Amniotic stem cell (primary cell): Measurements from ENCODE around the gene PGP.
"Not testable (repeated sequence)": the region's sequence is repeated elsewhere in the genome, so short reads cannot be mapped to it uniquely, and the experiment has no call there.

Source experiments
- DNase-seq: peaks from one replicate; lab custom pipeline; 2025; lab: John Stamatoyannopoulos, UW

PGP gene

DNA sequence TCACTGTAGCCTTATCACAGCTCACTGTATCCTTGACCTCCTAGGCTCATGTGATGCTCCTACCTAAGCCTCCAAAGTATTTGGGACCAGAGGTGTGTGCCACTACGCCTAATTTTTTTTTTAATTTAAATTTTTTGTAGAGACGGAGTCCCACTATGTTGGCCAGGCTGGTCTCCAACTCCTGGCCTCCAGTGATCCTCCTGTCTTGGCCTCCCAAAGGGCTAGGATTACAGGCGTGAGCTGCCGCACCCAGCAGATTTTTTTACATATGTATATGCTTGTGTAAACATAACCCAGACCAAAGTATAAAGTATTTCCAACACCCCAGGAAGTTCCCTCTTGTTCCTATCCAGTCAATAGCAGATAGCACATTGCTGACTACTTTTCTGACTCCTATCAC is 1.7 kb upstream of the PGP start:
- no peak for DNase-seq

DNA sequence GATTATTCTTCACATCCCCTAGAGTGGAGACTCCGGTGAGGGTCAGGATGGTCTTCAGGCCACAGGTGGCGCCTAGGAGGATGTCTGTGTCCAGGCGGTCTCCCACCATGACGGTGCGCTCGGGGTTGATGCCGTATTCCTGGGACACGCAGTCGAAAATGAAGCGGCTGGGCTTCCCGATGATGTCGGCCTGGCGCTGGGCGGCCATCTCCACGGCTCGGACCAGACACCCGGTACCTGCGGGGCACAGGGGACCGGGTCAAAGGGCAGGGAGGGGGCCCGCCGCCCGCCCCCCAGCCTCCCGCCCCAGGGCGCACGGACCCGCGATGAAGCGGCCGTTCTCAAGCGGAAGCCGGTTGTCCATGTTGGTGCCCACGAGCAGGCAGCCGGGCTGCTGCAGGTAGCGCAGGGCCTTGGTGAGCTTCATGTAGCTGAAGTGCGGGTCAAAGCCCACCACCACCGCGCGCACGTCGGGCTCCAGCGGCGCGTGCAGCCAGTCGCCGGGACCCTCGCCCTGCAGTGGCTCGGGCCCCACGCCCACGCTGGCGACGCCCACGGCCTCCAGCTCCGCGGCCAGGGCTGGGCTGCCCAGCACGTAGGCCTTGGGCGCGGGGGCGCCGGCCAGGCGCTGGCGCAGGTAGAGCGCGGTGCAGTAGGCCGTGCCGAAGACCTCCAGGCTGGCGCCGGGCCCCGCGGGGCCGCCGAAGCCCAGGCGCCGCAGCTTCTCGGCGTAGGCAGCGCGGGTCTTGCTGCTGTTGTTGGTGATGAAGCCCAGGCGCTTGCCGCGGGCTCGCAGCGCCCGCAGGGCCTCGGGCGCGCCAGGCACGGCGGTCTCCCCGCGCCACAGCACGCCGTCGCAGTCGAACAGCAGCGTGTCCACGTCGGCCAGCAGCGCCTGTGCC is 572 bp downstream of the PGP start:
- DNase-seq, result no peak

DNA sequence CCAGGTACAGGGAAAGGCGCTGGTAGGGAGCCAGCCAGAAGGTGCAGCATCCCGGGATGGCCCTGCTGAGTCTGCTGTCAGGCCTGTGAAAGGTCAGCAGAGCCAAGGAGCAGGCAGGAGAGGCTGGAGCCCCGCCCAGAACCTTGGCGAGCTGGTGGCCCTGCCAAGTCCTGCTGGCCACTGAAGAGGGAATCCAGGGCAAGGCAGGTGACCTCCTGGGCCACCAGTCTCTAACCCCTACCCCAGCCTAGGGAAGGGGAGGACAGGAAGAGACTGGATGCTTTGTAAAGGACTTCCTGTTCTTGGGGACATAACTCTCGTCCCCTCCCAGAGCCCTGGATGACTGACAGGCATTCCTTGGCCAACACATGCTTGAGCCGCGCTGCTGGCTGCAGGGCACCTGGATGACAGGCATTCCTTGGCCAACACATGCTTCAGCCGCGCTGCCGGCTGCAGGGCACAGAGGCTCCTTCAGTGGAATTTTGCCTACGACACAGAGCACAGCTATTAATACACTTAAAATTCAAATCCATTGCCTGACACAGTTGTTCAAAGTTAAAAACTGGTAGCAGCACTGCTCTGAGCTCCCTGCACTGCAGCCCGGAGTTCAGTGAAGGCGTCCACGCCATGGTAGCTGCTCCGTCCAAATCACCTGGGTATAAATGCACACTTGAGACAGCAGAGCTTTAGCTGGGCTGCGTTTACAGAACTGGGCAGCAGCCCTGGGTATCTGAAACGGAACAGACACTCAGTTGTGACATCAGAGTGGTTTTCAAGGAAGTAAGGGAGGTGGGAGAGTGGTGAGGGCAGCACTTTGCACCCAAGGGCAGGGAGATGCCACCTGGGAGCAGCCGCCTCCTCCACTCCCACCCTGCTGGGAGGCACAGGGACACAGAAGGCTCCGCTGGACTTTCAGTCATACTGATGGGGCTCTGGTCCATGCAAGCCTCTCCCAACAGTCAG is 2.0 kb downstream of the PGP start:
- DNase-seq, result no peak

DNA sequence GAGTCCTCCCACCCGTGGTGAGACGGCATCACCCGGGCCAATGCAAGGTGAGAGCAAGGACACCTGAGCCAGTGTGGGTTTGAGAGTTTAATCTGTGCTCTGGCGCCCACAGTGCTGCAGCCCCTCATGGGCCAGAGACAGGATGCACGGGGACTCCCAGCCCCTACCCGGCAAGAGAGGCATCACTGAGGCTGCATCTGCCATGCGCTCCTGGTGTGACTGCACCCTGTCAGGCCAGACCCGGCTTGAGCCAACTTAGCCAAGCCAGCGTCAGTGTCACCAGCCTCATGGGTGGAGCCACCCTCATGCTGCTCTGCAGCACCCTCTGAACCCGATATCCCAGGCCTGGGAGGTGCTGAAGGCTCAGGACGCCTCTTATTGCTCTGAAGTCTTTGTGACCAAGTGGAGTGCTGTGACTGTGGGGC is 2.7 kb downstream of the PGP start:
- DNase-seq, result no peak

DNA sequence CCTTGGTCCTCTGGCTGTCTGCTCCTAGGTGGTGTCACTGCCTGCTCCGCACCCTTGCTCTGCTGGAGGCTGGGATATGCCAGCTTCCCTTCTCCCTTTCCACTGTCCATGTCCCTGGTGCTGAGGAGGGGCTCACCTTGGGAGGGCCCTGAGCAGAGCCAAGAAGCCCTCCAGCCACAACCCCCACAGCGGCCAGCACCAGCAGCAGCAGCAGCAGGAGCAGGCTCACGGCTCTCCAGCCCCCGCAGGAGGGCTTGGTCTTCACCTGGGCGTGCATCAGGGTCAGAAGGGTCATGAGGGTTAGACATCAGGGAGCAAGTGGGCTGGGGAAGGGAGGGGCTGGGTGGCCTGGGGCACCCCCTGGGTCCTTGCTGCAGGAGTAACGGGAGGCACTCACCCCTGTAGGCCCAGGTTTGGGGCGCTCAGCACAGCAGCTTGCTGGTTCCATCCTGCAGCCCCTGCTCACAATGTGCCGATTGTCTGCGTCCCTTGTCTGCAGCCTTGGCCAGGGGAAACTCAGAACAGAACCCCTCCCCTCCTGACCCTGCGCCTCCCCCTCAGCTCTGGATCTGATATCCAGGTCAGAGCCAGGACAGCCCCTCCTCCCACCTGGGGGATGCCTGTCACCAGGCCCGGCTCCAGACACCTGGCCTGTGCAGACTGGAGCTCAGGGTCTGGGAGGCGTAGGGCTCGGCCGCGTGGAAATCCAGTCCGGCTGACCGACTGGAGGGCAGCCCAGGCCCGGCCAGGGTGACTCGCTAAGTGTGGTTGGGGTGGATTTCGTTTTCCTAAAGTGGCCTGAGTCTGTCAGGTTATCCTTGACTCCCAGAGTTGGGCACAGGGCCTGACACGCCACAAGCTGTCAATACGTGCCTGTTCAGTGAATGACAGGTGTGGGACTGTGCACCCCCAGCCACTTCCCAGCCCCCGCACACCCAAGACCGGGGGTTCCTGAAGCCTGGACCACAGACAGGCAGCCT is 4.0 kb downstream of the PGP start, which contains the start of gene BRICD5:
Gene BRICD5 (minus strand): TSS at position 478 of the 980 bp plus-strand sequence. CDS start 30 bp downstream, at position 448.
- DNase-seq, result no peak

DNA sequence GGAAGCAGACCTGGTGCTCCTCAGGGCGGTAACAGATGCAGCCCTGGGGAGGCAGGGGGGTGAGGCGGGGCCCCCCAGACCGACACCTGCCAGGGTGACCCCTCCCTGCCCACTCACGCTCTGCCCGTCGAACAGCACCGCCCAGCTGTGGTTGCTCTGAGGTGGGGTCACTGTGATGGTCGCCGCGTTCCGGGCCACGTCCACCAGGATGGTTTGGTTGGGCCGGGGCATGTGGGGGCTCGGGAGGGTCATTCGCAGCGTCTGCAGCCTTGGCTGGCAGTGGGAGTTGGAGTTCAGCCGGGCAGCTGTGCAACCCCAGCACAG is 4.7 kb downstream of the PGP start:
- no peak for DNase-seq

DNA sequence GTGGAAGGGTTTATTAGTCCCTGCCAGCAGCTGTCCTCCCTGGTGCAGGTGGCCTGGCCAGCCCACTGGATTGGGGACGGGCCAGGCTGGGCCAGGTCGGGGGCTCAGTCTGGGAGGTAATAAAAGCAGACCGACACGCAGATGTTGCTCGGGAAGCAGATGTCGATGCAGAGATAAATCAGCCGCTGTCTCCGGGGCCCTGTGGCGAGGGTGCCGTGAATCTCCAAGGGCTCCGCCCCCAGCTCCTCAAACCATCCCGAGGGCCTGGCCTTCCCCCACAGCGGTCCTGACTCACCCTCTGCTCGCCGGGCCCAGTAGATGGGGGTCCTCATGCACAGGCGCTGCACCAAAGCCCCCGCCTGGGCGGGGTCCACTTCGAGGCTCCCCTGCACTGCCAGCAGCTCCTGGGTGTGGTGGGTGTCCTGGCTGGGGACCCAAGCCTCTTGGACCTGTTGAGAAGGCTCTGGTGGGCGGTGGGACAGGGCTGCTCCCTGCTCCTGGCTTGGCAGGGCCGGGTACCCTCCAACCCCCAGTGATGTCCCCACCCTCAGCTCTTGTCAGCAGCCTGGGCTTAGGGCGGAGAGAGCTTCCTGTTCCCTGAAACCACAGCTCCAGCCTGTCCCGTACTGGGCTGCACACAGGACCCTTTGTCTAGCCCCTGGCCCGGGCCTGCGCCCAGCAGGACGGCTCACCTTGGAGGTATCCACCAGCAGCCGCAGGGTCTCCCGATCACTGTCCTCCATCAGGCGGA is 5.2 kb downstream of the PGP start:
- no peak for DNase-seq

DNA sequence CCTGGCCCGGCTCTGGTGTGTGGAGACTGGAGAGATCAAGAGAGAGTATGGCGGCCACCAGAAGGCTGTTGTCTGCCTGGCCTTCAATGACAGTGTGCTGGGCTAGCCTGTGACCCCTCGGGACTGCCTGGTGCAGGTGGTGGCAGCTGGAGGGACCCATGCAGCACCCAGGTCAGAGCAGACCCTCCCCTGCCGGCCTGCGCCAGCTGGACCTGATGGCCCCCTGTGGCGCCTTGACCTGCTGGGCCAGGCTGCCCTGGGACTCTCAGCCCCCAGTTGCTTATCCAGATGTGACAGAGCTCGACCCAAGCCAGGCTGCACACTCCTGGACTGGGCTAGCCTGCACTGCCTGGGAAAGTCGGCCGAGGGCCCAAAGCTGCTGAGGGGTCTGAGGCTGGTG is 5.9 kb downstream of the PGP start:
- no peak for DNase-seq

DNA sequence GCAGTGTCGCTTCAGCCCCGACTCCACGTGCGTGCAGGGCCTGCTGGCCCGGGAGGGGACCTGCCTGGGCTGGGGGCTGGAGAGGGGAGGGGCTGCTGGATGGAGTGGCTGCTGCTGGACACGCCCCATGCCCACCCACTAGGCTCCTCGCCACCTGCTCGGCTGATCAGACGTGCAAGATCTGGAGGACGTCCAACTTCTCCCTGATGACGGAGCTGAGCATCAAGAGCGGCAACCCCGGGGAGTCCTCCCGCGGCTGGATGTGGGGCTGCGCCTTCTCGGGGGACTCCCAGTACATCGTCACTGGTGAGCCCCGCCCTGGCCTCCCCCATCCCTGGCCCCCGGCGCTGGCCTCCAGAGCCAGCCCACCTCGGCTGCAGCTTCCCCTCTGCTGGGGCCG is 6.3 kb downstream of the PGP start:
- DNase-seq, result no peak

DNA sequence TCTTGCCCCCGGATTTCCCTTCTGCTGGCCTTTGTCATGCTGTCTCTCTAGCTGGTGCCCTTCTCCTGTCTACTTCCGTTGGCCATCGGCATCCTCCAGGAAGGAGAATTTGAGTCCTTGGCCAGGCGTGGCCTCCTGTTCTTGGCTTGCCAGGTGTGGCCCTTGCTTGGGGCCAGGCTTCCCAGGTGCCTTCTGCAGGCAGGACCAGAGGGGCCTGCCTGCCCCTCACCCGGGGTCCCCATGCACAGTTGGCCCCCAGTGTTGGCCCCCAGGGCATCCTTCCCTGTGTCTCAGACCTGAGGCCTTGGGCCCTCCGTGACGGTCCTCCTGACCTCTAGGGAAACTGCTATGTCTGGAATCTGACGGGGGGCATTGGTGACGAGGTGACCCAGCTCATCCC is 6.8 kb downstream of the PGP start:
- DNase-seq, result no peak

DNA sequence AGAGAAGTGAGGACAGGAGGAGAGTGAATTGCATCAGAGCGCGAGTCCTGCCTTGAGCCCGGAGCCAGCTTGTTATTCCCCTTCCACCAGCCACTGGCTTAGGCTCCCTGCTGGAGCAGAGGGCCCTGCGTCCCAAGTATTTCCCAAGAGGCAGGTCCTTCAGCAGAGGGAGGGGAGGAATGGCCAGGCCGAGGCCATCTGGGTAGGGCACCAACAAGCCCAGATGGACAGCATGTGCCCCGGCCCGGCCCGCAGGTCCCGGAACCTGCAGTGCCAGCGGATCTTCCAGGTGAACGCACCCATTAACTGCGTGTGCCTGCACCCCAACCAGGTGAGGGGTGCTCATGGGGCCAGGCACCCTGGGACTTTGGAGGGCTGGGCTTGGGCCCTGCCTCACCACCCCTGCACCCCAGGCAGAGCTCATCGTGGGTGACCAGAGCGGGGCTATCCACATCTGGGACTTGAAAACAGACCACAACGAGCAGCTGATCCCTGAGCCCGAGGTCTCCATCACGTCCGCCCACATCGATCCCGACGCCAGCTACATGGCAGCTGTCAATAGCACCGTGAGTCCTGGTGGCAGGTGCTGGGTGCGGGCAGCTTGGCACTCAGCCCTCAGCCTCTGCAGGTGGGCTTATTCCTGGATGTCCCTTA is 7.7 kb downstream of the PGP start:
- DNase-seq, result no peak

DNA sequence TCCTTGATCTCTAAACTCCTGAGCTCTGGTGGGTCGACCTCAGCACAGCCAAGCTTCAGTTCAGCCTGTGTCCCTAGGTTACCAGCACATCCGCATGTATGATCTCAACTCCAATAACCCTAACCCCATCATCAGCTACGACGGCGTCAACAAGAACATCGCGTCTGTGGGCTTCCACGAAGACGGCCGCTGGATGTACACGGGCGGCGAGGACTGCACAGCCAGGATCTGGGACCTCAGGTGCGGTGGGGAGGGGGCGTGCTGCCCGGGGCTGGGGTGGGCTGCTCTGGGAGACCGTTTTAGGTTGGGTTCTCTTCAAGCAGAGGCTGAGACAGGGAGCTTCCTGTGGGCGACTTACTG is 8.2 kb downstream of the PGP start:
- DNase-seq, result no peak

DNA sequence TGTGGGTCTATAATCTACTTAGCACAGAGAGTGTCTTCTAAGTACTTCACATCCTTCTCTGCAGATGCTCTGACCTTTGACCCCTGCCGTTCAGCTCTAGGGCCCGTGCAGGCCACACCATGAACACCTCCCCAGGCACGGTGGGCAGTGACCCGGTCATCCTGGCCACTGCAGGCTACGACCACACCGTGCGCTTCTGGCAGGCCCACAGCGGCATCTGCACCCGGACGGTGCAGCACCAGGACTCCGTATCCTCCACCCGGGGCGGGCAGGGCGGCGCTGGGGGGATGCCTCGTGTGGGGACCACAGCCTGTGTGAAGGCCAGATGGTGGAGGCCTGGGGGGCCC is 8.7 kb downstream of the PGP start:
- no peak for DNase-seq

DNA sequence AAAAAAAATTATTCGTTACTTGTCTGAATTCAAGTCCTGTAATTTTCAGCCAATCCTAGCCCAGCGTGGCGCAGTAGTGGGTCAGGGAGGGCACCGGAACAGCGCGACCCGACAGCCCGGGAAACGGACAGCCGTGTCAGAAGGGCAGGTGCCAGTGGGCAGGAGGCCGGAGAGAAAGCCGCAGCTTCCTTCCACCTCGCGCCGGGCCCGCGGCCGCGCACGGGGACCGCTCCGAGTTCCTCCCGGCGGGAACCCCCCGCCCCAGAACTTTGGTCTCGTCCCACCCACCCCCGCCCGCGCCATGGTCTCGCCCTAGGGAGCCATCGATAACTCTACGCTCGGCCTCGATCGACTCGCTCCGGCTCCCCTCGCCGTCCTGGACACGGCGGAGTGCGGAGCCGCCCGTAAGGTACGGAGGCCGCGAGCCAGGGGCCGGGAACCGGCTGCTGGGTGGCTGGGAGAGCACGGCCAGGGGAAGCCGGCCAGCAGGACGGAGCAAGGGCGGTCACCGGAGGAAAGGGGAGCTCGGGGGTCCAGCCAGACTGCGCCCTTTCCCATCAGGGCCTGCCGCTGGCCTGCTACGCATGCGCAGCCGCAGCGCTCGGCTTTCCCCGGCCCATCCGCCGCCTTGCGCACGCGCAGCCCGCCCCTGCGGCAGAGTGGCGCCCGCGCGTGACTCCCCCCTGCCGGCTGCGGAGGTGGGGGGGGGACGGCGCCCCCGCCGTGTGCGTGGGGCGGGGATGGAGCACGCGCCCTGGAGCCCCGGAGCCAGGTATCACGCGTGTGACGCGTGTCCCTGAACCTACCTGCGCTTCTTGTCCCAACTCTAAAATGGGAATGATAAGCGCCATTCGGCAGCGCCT is 9.3 kb downstream of the PGP start, which contains the start of gene MLST8:
Gene MLST8 (plus strand): TSS at position 351 of the 863 bp plus-strand sequence. CDS start 632 bp downstream, outside the sequence.
- DNase-seq, result peak; percentile 81

DNA sequence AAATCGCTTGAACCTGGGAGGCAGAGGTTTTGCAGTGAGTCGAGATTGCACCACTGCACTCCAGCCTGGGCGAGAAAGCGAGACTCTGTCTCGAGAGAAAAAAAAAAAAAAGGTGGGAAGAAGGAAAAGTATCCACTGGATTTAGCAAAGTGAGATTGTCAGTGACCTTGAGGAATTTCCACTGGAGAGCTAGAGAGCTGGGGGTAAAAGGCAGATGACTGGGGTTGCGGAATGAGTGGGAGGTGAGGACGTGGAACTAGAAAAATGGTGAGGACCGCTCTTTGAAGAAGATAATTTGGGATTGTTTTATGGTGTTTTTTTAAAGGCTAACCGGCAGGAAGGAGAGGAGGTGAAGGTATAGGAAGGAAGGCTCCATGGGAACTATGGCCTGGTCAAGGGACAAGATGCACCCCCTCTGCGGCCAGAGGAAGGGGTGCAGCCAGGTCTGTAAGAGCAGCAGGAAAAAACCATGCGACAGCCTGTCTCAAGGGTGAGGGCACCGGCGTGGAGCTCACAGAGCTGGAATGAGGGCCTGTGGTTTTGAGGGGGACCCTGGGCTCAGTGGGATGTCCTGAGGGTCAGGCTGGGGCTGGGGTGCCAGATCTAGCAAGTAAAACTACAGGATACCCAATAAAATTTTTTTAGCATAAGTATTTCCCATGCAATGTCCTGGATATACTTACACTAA is 10.1 kb downstream of the PGP start:
- DNase-seq, result no peak

DNA sequence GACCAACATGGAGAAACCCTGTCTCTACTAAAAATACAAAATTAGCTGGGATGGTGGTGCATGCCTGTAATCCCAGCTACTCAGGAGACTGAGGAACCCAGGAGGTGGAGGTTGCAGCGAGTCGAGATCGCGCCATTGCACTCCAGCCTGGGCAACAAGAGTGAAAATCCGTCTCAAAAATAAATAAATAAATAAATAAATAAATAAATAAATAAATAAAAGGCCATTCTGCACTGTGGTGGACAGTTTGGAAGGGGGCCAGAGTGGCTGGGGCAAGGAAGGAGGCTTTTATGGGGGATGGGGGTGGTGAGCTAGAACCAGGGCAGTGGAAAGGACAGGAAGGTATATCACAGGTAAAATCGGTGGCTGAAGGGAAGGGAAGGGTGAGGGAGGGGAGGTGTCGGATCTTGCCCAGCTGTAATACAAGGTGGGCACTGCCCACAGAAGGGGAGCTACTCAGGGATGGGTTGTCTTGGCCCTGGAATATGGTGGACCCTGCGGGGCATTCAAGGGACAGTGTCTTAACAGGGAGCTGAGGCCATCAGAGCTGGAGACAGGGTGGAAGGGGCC is 11.4 kb downstream of the PGP start:
- not testable (repeated sequence) for DNase-seq

DNA sequence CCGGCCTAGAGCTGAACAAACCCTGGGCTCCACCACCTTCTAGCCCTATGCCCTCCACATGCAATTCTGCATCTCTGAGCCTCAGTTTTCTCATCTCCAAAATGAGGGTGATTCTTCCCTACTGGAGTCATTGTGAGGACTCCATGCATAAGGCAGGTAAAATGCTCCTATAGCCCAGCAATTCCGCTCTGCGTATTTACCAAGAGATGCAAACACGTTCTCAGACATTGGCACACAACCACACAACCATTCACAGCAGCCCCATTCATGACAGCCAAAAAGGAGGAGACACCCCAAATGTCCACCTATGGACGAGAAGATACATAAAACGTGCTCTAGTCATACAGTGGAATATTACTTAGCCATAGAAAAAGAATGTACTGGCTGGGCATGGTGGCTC is 14.3 kb downstream of the PGP start:
- DNase-seq, result no peak

DNA sequence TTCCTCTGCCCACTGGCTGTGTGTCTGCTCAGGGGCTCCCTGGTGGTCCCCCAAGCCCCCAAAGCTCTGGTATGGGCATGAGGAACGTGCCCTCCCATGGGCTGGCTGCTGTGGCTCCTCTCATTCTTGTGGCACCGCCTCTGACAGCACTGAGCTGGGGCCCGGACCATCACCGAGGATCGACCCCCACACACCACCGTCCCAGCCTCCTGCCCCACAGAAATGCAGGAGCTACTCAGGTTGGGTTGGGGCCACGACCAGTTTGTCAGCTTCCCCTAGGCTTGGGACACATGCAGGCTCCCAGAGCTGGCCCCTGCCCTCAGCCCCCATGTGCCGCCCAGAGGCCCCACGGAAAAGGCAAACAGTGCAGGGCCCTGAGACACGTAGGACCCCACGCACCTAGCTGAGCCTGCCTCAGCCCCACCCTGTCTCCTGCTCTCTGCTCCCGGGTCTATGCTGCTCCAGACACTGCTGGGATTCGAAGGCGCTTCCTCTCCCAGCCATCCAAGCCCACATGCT is 15.0 kb downstream of the PGP start:
- no peak for DNase-seq
